T follicular helper cell (primary cell): Measurements from ENCODE around the gene SEBOX.
A peak's percentile ranks its signal among the peaks of the same experiment; 100 is the strongest.

Experiments
- DNase-seq: peaks from one replicate; pipeline ENCODE4 v3.0.0-alpha.2; 2020; ENCODE audit warnings: low read depth

SEBOX gene

DNA sequence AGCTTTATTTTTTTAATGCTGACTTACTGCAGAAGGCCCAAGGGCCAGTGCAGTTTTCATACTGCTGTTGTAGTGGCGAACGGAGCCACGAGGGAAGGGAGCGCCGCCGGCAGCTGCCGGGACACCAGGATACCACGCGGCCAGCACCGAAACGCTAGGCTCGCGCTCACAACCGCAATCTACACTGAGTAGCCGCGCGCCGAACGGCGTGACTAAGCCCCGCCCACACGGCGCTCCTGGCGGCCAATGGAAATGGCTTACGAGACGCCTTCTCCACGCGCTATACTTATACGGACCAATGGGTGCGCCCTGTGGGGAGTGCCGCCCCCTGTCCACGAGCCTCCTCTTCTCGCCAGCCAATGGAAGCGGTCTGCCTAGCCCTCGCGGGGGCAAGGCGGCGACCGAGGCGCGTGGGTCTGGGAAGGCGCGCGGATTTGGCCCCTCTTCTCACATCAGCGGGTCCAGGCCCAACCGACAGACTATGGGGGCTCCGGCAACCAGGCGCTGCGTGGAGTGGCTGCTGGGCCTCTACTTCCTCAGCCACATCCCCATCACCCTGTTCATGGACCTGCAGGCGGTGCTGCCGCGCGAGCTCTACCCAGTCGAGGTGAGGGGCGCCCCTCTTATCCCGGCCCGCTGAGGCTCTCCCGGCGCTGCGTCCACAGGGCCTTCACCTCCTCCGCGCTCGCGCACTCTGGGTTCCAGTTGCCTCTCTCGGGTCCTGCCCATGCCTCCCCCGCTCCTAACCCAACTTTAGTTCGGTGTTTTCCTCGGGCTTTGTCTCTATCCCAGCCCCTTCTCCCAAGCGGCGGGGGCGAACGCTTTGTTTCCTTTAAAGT lies 46.0 kb downstream of the SEBOX start, which contains the start of gene TMEM97:
TMEM97 (plus strand) TSS at position 442 of the 839 bp plus-strand sequence; CDS start at position 482, 40 bp downstream.
- DNase-seq, result peak; percentile 89

DNA sequence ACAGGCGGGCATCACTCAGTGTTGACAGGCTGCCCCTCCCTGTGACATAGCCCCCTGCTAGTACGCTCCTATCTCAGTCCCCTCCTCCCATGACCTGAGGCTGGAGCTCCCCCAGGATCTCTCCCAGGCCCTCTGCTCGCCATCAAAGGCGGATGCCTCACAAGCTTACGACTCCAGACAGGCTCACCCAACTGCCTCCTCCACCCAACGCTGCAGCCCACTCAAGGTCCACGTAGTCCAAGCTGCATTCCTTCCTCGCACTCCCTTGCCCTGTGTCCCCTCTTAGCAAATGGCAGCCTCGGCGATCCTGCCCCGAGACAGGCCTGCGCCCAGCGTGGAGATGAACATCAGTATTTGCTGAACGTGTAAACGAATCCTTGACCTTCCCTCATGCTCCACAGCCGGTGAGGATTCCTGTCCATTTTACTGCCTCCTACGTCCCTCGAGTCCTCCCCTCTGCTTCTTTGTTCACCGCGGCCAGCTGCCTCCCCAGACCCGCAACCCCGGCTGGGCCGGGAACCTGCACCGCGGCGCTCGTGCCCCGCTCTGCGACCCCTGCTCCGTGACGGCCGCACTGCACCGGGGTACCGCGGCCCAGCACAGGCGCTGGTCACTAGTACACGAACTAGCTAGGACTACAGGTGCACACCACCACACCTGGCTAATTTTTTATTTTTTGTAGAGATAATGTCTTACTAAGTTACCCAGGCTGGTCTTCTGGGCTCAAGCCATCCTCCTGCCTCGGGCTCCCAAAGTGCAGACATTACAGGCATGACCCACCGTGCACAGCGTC lies 46.8 kb downstream of the SEBOX start:
- no peak for DNase-seq

DNA sequence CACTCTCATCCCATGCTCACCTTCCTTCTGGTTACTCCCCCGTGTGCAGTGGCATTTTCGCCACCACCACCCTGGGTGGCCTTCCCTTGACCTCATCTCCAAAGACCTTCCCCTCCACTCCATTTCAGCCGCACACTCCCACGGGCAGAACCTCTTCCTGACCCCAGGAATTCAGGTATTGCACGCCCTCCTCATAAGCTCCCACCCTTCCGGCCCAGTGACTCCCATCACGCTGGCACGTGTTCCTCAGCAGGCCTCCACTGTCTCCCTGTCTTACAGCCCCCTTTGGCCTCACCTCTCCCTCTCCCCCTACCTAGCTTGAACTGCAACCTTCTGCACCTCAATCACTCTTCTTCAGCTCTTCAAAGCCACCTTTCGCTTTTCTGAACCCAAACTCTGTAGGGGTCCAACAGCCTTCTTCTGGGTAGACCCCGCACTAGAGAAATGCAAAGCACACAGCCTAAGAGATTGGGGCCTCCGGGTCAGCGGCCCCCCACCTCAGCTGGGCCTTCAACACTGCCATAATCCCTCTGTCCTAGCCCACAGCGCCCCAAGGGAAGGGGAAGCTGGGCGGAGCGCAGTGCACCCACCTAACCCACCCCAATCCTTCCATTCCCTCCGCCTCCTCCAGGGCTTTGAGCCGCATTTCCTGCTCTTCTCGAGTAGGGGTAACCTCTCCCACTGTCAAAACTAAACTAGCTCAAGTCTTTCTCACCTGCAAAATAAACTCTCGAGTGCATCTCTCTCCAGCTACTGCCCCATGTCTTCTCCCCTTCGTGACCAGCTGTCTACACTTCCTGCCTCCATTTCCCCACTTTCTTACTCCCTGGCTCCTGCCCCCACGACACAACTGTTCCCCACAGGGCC lies 47.7 kb downstream of the SEBOX start:
- DNase-seq, result no peak

DNA sequence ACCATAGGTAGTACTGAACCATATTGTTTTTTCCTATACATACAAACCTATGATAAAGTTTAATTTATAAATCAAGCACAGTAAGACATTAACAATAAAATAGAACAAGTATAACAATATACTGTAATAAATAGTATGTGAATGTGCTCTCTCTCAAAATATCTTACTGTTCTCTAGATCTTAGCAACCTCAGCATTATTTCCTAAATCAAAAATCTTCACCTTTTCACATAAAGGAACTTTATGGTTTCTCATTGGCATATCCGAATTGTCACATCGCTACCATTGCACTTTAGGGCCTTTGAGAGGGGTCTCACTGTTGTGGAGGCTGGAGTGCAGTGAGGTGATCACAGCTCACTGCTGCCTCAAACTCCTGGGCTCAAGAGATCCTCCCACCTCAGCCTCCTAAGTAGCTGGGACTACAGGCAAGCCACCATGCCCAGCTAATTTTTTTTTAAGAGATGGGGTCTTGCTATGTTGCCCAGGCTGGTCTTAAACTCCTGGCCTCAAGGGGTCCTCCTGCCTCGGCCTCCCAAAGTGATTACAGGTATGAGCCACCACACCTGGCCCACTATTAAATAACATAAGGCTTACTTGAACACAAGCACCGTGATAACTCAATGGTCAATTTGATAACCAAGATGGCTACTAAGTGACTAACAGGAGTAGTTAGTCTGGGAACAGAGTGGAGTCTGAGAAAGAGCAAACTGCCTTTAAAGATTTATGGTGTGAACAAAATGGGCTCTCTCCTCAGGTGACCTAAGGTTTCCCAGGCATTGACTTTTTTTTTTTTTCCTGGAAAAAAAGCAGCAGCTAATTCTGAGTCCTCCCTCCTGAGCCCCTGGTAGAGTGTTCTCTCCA lies 48.9 kb downstream of the SEBOX start:
- DNase-seq, result no peak

DNA sequence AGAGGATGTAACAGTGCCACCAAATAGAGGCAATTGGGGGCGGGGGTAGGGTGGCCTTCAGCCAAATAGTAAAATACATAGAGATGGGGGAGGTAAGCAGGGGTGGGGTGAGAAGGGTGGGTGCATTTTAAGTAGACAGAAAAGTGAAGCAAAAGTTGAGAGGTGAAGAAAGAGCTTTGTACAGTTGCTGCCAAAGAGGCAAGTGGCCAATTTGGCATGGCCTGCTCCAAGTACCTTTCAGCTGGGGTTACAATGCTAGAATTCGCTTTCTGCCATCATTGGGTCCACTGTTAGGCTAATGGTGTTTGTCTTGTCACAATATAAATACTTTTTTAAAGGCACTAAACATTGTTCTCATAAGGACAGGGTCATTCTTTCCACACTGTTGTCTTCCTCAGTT lies 51.2 kb downstream of the SEBOX start:
- DNase-seq, result no peak
